ENCODE measurements around the gene STC2.
"Not testable (repeated sequence)": the region's sequence is repeated elsewhere in the genome, so short reads cannot be mapped to it uniquely, and the experiment has no call there.

Gene STC2, protein sequence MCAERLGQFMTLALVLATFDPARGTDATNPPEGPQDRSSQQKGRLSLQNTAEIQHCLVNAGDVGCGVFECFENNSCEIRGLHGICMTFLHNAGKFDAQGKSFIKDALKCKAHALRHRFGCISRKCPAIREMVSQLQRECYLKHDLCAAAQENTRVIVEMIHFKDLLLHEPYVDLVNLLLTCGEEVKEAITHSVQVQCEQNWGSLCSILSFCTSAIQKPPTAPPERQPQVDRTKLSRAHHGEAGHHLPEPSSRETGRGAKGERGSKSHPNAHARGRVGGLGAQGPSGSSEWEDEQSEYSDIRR

GRCh38 chr5:173327948-173328843 is at the start of gene STC2:
STC2 (minus strand) TSS chr5:173328414; CDS start chr5:173328193, 221 bp downstream.
- no peak for DNase-seq

DNA sequence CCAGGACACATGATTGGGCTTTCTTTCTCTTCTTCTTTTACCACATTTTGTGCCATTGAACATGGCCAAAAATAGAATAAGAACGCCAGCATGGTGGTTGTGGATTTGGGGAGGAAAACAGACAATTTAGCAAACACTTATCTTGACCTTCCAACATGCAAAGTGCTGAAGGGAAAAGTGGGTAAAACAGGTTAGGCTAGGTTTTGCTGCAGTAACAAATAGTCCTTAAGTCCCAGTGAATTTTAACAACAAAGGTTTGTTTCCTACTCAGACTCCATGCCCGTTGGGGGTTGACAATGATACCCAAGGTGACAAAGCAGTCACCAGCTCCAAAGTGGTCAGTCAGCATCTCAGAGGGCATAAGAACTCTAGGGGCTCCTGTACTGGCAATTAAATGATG is 43.2 kb upstream of the STC2 start:
- DNase-seq: no peak

GRCh38 chr5:173363406-173363805 is 35.2 kb upstream of the STC2 start:
- DNase-seq: not testable (repeated sequence)

GRCh38 chr5:173355561-173355960 is 27.3 kb upstream of the STC2 start:
- DNase-seq: no peak

- DNase-seq: no peak
Observed at GRCh38 chr5:173354645-173355044, 26.4 kb upstream of the STC2 start.

GRCh38 chr5:173352366-173353349 is 24.4 kb upstream of the STC2 start:
- no peak for DNase-seq

DNA sequence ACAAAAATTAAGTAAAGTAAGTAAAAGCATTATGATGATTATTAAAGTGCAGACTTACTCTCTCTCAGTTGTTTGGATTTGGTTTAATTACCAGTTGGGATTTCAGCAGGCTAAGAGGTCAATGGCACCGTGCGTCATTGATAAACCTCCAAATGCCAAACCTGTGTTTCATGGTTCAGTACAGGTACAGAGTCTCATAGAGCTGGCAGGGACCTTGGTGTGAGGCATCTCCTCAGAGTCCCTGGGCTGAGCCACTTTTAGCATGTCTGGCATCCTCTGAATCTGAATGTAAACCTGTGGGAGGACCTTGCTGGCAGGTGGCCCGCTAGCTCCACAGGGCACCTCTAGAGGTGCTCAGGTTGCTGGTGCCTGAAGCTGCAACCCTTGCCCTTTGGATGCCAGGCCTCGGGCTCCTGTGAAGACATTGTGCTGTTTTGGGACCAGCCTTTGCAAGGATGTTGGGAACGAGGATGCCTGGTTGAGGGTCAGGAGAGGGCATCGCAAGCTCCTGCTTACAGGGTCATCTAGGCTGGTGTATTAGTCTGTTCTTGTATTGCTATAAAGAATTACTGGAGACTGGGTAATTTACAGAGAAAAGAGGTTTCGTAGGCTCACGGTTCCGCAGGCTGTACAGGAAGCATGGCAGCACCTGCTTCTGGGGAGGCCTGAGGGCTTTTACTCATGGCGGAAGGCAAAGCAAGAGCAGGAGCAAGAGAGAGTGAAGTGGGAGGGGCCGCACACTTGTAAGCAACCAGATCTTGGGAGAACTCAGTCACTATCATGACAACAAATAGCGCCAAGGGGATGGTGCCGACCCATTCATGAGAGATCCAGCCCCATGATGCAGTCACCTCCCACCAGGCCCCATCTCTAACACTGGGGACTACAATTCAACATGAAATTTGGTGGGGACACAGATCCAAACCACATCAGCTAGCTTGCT is 14.9 kb upstream of the STC2 start:
- no peak for DNase-seq

DNA sequence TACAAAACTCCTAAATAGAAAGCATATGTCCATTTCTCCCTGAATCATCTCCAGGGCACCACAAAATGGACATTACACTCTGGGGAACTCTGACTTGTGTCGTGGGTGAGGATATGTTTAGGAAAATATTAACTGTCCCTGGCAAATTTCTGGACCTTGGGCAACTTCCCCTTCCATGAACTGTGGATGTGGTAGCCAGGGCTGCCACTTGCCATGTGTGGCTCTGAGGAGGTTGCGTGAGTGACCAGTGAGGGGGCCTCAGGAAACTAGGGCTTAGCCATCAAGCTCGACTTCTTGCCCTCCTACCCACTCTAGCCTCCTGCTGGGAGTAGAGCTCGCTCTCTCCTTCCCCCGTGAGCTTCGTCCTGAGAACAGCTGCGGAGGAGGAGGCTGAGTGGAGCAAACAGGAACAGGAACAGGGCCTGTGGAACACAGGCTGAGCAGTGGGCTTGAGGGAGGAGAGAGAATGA is 13.8 kb upstream of the STC2 start:
- DNase-seq: peak; percentile 19

DNA sequence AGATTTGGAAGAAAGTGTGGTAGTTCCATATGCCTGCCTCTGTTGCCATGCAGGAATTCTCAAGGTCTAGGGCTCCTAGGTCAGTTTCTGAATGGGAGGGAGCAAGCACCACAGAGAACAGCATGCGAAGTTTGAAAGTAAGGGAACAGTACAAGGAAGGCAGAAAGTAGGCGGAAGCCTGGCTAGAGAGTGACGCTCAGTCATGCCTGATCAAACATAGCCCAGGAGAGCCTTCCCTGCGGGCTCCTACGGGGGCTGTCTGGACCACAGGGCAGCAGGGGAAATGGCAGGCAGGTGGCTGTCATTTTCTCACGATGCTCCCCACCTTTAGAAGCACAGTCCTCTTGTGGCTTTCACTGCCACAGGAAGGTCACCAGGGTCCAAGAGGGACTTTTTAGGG is 12.8 kb upstream of the STC2 start:
- DNase-seq: no peak

DNA sequence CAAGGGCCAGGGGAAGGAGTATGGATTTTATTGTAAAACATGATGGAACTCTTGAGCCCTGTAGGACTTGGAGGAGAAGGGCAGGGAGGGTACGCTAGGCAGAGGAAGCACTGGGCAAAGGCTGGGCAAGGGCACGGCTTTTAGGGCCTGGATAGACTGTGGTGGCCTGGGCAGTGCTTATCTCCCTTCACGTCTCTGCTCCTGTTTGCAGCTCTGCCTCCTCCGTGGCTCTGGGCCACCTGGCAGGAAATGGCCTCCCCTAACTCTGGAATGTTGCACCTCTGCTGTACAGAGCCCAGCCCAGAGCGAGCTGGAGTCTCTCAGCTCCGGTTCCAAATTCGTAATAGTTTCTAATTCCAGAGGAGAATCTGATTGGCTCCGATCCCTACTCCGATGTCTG is 12.2 kb upstream of the STC2 start:
- no peak for DNase-seq

- no peak for DNase-seq
Observed at GRCh38 chr5:173339286-173339685, 11.1 kb upstream of the STC2 start.

GRCh38 chr5:173338380-173339015 is 10.3 kb upstream of the STC2 start:
- no peak for DNase-seq

DNA sequence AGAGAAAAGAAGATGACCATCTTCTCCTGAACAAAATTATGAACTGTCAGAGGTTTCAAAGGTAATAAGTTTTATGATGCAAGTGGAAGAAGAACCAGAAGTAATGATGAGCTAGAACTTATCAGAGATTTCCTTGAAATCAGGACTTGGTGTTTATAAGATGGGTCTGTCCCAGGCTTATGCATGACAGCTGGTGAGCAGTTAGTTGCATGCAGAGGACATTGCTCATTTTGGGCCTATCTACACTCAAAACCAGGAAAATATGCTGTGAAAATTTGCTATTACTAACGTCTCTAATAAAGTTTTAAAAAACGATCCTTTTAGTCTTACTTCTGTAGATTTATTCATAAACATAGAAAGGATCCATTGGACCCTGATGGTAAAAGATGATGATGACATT is 6.6 kb upstream of the STC2 start:
- no peak for DNase-seq

GRCh38 chr5:173333925-173334661 is 5.9 kb upstream of the STC2 start:
- no peak for DNase-seq

GRCh38 chr5:173331956-173332479 is 3.8 kb upstream of the STC2 start:
- DNase-seq: peak; percentile 74

- no peak for DNase-seq
Observed at GRCh38 chr5:173331287-173331686, 3.1 kb upstream of the STC2 start.

DNA sequence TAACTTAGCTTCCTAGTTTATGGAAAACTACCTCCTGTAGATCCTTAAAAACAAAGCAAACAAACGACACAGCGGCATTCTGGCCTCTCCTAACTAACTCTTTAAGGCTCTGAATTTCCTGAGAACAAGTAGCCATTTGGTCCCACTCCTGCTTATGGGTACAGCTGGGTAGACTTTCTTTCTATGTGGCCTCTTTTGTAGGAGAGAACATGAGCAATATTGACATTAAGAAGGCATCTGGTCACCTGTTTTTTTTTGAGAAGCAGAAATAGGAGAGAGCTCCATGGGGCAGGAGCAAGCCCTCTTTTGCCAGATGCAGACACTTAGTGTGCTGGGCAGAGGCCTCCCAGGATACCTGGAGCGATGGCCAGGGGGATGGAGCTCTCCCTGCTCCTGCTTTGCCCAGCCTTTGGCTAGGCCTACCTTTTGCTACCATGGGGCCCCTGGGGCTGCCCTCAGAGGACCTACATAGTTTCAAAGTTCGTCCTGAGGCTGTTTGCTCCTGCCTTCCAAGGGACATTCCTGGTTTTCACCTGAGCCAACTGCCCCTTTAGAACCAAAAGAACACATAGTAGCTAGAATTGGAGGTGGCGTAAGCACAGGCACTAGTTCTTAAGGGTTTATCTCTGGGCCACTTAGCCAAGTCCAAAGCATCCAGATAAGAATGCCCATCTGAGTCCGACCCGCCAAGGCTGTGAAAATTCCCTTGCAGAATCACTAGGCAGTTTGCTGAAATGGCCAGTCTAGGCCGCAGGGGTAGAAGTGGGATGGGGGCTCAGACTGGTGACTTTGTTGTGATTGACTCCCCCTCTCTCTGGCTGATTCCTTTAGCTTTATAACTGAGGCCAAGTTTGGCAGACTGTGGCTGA is 2.4 kb upstream of the STC2 start:
- no peak for DNase-seq

DNA sequence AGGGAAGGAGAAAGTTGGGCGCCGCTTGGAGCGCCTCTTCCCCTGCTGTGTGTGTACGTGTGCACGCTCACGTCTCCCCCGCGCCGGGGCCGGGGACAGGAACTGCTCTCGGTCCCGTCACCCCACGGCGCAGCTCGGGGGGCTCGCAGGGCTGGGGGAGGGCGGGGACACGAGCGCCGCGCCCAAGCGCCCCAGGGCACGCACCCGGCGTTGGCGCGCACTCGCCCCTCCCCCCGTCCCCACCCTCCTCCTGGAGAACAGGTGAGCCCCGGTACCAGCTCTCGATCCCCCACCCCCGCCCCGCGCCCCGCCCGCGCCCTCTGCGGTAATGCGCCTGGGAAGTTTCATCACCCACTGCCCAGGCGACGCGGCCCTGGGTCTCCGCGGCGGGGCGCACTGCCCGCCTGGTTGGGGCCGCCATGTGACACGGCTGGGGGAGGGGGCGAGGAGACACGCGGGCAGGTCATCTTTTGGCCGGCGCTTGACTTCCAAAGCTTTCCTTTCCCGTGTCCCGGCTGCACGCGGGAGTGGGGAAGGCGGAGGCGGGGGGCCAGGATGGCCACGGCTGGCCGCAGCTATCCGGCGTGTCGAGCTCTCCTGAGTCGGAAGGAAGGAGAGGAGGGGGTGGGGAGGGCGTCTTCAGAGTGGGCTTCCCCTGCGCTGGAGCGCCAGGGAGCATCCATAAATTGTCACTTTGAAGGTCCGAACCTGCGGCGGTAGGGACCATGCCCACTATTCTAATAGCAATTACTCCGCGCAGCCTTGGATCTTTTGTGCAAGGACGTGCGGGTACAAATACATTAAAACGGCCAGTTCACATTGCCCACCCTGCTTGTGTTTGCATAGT is 1.5 kb upstream of the STC2 start:
- no peak for DNase-seq
